ENCODE measurements around the gene NDUFA13.

The NDUFA13 gene

GRCh38 chr19:19507354-19507753 lies 8.7 kb upstream of the NDUFA13 start:
- no peak for DNase-seq (ENCODE audit: low read depth in 2 of 2)

DNA sequence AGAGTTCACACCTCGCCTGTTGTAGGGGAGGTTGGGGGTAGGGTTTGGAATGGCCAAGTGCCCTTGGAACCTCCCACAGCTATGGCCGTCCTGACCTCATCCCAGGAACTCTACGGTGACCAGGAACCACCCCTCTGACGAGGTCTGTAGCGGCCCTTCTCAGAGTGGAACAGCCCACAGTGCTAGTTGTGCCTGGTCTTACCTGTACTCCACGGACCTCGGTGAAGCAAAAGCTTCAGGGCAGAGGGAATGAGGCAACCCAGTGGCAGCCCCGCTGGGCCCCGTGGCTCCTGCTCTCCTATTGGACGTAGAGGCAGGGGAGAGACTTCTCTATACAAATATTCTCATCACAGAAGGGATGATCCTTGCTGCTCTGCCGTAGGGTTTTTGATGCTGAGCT lies 7.8 kb upstream of the NDUFA13 start:
- DNase-seq (ENCODE audit: low read depth in 2 of 2): no peak

DNA sequence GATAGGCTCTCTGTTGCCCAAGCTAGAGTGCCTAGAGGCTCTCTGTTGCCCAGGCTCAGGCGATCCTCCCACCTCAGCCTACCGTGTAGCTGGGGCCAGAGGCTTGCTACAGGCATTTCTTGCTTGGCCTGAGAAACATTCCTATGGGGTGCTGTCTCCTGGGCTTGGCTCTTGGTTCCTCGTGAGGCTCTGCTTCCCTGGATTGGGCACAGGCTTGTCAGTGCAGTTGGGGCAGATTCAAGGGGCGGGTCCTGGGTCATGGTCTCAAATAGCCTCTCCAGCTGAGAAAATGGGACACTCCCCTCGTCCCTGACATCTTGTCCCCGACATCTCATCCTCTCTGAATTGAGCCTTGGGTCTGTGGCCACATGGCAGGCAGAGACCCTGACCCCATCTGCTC lies 5.6 kb upstream of the NDUFA13 start:
- no peak for DNase-seq (ENCODE audit: low read depth in 2 of 2)

- no peak for DNase-seq (ENCODE audit: low read depth in 2 of 2)
Observed at GRCh38 chr19:19513682-19514081, 2.3 kb upstream of the NDUFA13 start.

- DNase-seq (ENCODE audit: low read depth in 2 of 2): no peak
Observed at GRCh38 chr19:19514215-19514657, 1.8 kb upstream of the NDUFA13 start.

GRCh38 chr19:19514881-19515641 lies 964 bp upstream of the NDUFA13 start, which contains the start of gene TSSK6:
TSS of gene TSSK6 (minus strand) at chr19:19515548. CDS start at chr19:19515427, 121 bp downstream.
- no peak for DNase-seq (ENCODE audit: low read depth in 2 of 2)

DNA sequence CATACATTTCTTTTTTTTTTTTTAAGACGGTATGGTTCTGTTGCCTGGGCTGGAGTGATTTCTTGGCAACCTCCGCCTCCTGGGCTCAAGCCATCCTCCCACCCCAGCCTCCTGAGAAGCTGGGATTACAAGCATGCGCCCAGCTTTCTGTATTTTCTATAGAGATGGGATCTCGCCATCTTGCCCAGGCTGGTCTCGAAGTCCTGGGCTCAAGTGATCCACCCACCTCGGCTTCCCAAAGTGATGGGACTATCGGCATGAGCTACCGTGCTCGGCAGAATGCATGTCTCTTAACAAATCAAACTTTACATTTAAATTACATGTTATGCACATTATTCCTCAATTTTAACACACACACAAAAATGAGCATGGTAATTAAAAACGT lies 1.2 kb downstream of the NDUFA13 start:
- DNase-seq (ENCODE audit: low read depth in 2 of 2): no peak

DNA sequence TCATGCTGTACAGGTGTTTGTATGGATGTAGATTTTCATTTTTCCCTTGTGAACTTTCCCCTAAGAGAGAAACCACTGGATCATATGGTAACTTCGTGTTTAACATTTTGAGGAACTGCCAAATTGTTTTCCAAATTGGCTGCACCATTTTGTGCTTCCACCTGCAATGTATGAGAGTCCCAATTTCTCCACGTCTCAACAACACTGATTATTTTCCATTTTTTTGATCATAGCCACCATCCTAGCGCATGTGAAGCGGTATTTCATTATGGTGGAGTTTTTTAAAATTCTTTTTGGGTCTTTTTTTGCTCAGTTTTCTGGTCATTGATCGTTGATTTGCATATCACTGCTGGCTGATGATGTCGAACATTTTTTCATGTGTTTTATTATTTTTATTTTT lies 5.0 kb downstream of the NDUFA13 start:
- DNase-seq (ENCODE audit: low read depth in 2 of 2): no peak

DNA sequence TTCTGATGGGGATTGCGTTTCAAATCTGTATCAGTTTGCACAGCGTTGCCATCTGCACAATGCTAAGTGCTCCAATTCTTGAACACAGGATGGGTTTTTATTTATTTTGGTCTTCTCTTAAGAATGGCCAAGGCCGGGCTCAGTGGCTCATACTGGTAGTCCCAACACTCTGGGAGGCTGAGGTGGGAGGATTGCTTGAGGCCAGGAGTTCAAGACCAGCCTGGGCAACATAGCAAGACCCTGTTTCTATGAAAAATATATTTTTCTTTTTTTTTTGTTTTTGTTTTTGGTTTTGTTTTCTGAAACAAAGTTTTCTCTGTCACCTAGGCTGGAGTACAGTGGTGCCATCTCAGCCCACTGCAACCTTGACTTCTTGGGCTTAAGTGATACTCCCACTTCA lies 7.2 kb downstream of the NDUFA13 start:
- DNase-seq (ENCODE audit: low read depth in 2 of 2): no peak

- no peak for DNase-seq (ENCODE audit: low read depth in 2 of 2)
Observed at GRCh38 chr19:19524053-19524452, 8.0 kb downstream of the NDUFA13 start.

DNA sequence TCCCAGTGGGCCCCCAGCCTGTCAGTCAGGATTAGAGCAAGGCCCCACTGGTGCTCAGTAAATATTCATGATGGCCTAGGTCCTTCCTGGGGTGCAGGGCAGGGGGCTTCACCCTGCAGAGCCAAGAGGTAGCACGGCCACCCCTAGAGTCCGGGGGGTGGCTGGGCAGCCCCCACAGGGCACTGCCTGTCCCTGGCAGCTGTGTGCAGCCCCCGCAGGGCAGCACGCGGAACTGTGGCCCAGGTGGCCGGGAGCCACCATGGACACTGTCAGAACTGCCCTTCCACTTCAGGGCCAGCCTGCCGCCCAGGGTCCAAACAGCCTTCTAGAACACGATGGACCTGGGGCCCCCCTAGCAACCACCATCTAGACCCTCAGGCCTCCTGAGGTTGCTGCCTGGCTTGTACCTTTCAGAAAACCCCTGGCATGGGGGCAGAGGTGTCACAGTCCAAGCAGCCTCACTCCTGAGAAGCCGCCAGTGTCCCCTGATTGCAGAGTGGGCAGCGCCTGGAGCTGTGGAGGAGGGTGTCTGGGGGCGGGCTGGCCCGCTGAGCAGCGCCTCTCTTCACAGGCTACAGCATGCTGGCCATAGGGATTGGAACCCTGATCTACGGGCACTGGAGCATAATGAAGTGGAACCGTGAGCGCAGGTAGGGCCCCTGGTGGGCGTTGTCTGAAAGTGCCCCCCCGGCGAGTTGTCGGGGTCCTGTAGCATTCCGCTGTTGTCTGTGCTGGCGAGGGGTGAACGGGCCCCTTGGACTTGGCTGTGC lies 9.8 kb downstream of the NDUFA13 start:
- DNase-seq (ENCODE audit: low read depth in 2 of 2): no peak

GRCh38 chr19:19526581-19527370 lies 10.8 kb downstream of the NDUFA13 start:
- DNase-seq (ENCODE audit: low read depth in 2 of 2): no peak

DNA sequence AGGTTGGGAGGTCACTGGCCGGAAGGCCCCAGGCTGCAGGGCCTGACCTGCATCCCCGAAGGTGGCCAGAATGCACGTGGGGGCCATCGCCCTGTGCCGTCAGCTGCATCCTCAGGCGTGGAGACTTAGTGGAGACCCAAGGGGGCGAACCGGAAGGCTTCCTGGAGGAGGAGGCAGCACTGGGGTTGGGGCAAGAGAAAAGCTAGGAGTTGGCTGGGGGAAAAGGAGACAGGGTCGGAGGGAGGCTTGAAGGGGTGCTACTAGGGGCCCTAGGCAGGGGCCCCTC lies 11.3 kb downstream of the NDUFA13 start:
- DNase-seq (ENCODE audit: low read depth in 2 of 2): no peak

GRCh38 chr19:19527674-19528625 lies 11.9 kb downstream of the NDUFA13 start:
- no peak for DNase-seq (ENCODE audit: low read depth in 2 of 2)

DNA sequence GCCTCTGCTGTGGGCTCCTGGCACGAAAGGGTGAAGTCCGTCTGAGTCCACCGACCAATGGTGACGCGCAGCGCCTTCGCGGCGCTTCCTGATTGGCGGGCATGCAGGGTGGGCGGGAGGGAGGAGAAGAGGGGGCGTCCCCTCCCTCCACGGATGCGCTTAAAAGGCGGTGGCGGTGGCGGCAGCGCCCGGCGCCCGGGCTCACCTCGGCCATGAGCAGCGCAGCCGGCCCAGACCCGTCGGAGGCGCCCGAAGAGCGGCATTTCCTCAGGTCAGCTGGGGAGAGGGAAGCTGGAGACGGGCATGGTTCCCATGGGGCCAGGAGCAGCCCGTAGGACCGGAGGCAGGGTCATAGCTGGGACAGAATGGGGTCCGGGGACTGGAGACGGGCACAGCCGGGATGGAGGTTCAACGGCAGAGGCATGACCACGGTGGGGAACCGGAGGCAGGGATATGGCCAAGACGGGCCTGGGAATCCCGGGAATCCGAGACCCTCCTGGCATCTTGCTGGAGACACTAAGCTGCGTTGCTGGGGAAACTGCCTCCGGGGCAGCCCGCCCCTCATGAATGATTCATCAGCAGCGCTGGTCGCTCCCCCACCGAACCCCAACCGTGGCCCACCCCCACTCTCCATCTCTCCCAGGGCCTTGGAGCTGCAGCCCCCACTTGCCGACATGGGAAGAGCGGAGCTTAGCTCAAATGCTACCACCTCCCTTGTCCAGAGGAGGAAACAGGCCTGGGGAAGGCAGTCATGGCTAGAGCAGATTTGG lies 12.9 kb downstream of the NDUFA13 start, which contains the start of gene YJEFN3:
Gene YJEFN3 (plus strand): TSS at position 191 of the 770 bp plus-strand sequence. CDS start 22 bp downstream, at position 213.
- no peak for DNase-seq (ENCODE audit: low read depth in 2 of 2)

DNA sequence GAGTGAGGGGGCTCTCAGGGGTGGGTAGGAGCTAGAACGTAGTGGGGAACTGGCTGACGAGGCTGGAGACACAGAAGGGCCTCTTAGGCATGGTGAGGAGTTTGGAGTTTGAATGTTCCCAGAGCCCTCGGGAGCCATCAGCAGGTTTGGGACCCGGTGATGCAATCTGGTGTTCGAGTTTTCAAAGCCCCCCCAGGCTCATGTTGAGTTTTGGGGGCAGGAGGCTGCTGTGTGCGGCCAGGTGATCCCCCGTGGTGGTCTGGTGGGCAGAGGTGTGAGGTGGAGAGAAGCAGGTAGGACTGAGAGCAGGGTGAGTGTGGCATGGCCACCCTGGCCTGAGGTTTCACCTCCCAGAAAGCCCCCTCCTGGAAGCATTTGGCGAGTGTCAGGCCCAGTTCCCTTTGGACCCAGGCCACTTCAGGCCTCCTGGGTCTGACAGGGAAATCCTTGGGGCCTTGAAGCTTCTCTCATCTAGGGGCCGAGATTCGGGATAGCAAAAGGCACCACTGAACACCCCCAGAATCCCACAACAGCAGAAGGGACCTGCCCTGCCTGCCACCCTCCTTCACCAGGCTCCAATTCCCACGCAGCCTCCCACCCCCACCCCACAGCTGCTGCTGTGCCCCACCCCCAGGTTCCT lies 13.9 kb downstream of the NDUFA13 start:
- DNase-seq (ENCODE audit: low read depth in 2 of 2): no peak

DNA sequence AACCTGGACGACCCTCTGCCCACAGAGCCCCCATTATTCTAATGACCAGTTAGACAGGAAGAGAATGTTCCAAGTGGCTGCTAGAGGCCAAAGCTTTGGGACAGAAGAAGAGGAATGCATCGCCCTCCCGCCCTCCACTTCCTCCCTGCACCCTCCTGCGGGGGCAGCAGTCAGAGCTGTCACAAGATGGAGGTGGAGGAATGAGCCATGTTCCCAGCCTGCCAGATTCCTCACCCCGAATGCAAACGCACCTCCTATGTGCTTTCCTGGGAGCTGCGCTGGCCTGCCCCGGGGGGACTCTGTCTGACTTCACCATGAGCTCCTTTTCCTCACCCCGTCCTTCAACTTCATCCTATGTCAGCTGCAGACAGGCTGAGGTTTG lies 14.4 kb downstream of the NDUFA13 start:
- no peak for DNase-seq (ENCODE audit: low read depth in 2 of 2)

GRCh38 chr19:19530889-19531288 lies 14.9 kb downstream of the NDUFA13 start:
- no peak for DNase-seq (ENCODE audit: low read depth in 2 of 2)

DNA sequence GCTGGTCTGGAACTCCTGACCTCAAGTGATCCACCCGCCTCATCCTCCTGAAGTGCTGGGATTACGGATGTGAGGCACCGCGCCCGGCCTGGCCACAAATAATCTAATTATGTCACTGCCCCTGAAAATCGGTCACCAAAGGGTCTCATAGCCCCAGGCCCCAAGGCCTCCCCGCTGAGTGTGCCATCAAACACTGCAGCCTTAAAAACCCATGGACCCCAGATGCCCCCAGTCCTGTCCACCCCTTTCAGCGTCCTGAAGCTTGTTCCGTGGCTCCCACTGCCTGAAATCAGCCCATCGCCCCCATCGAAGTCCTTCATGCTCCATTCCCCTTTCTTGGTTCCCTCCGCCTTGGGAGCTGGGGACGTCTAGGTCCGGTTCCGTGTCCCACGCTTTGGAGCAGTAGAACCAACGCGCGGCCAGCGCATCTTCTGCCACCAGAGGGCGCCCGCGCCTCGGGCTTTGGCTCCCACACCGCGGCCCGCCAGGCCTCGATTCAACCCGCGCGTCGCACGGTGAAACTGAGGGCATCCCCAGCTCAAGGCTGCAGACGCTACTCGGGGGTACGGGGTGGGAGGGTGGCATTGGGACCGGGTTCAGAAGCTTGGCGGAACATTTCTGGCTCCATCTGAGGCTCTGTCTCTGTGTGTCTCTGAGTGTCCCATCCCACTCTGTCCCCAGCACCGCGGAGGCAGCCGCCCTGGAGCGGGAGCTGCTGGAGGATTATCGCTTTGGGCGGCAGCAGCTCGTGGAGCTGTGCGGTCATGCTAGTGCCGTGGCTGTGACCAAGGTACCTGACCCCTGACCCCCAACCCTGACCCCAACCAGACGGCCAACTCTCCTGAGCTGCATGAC lies 16.2 kb downstream of the NDUFA13 start:
- peak; percentile 70 to 85 for DNase-seq (ENCODE audit: low read depth in 2 of 2)

Data from stimulated activated CD4-positive, alpha-beta T cell treated with anti-CD3 and anti-CD28 coated beads, Interleukin-1b, Interleukin-23, amount 100 ng/mL, for 1 hour (primary cell).